Transverse colon (tissue), 4 donors: ENCODE measurements around the gene PRM1.

Experiments used
- CTCF ChIP-seq, 5 experiments: fragments of 200-600 bp in 3 of 5; fragments of 450-650 bp in 2 of 5; sonication (generic) in 3 of 5; IDR thresholded peaks; 1 replicate in 2 of 5; 2 replicates in 3 of 5; pipeline ENCODE4 v1.5.1; 2016 to 2017; ENCODE audit warnings: antibody characterized with exemption in 5 of 5, inconsistent platforms in 3 of 5, mild to moderate bottlenecking in 2 of 5, moderate library complexity in 1 of 5
- EP300 ChIP-seq: sonication (generic); formaldehyde crosslinking; IDR thresholded peaks from one replicate; pipeline ENCODE4 v1.6.1; 2017; ENCODE audit warnings: antibody characterized with exemption, low read depth
- POLR2A ChIP-seq: fragments of 450-650 bp; IDR thresholded peaks from one replicate; pipeline ENCODE4 v1.6.1; 2016; ENCODE audit warnings: antibody characterized with exemption, mild to moderate bottlenecking, moderate library complexity
- POLR2AphosphoS5 ChIP-seq, 3 donors: sonication (generic); formaldehyde crosslinking; IDR thresholded peaks; one replicate each; pipeline ENCODE4 v1.6.1; 2016; ENCODE audit warnings: antibody characterized with exemption in 3 of 3

- TF ChIP-seq POLR2AphosphoS5 (IDR thresholded peaks at IDR 0.05) (no peak), CTCF (IDR thresholded peaks at IDR 0.05) (no peak), EP300 (no peak), POLR2A (no peak)
These were observed 37.7 kb upstream of the PRM1 start for GRCh38 chr16:11318817-11319216.
